HL-60/S4 treated with phorbol 12-myristate 13-acetate at 8.2 ng/mL for 4 days and 3 days (cell line): ENCODE measurements around the gene ABCA3.
"Not testable (repeated sequence)": the region's sequence is repeated elsewhere in the genome, so short reads cannot be mapped to it uniquely, and the experiment has no call there.

Experiments used
- in situ Hi-C: fragments of 300-500 bp; cut with MboI; formaldehyde crosslinking; loops from 2 replicates; pipeline ENCODE4 v1.15.0; 2022; ENCODE audit warnings: low sequenced_read_pairs

The ABCA3 gene

DNA sequence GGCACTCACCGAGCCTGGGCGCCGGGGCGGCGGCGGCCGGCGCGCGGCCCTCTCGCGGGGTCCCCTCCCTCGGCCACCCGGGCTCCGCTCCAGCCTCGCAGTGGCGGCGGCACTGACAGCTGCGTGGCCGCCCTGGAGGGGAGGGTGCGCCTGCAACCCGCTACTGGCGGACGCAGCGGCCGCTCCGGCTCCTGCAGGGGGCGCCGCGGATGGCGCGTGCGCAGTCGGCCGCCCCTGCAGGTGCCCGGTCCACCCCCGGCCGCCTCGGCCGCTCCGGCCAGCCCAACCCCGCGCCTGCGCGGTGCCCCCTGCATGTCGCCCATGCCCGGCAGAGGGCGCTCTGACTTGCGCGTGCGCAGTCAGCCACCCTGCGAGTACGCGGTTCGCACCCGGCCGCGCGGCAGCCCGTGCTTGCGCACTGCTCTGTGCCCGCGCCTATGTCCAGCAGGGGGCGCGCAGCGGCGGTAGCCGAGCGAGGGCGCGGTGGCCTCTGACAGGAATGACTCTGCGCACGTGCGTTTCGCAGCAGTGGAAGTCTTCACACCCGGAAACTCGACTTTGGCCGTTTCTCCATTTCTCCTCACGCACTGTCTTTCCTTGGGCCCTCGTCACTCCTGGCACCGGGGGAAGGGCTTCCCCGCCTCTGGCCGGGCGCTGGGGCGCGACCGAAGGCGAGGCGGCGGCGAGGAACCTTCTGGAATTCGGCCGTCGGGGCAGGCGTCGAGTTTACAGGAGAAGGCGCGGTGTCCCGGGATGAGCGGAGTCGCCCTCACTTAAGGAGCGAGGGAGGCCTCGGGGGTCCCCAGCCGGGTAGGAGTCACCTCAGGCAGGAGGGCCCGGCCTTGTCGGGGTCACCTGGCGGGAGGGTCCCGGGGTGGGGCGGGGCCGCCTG lies at the start of gene ABCA3:
Gene ABCA3 (minus strand): TSS at position 165 of the 892 bp plus-strand sequence. CDS start 14,262 bp downstream, outside the sequence.
- in situ Hi-C loops, result no loop called here

GRCh38 chr16:2388875-2389433 lies 48.4 kb upstream of the ABCA3 start:
- in situ Hi-C loops, result no loop called here

DNA sequence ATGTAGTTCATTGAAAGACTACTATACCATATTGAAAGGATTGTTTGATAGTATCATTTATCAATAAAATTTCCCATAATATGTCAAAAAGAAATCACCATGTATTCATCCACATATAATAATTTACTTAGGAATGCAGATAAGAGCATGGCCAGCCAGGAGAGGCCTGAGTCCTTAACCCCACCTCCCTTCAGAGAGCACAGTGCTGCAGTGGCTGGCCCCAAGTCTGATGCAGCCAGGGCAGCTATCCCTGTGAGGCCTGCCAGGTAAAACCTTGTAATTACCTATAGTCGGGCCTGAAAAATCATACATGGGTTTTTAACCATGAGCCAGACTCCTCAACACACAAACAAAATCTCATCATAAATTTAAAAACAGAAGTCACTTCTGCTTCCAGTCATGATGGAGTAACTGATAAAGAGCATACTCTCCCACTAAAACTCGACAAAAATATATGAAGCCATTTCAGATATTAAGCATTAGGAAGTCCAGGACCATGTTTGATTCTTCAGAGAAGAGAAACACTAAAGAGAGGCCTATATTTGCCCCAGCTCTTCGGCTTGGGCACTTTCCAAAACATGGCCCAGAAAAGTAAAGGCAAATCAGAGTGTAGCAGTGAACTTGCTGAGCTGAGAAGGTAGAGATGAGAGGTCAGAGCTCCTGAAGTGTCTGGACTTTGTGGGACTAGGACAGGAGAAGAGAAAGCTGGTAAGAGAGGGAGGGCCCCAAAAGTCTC lies 47.8 kb upstream of the ABCA3 start:
- in situ Hi-C loops, result no loop called here

DNA sequence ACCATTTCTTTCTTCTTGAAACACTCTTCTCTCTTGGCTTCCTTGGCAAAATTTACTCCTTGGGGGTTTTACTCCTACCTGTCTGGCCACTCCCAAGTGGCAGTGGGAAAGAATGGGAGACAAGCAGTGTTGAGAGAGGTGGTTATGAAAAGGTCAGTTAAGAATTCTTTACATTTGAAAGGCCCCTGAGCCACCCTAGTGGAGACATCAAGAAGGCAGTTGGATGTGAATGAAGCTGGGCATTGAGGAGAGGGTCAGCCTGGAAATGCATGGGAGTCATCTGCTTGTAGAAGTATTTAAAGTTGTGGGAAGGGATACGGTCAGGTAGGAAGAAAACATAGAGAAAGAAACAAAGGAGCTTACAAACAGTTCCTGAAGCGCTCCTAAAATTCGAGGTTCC lies 46.5 kb upstream of the ABCA3 start:
- in situ Hi-C loops, result no loop called here

- in situ Hi-C loops, result not testable (repeated sequence)
Measured at GRCh38 chr16:2385982-2386381, 45.5 kb upstream of the ABCA3 start.

DNA sequence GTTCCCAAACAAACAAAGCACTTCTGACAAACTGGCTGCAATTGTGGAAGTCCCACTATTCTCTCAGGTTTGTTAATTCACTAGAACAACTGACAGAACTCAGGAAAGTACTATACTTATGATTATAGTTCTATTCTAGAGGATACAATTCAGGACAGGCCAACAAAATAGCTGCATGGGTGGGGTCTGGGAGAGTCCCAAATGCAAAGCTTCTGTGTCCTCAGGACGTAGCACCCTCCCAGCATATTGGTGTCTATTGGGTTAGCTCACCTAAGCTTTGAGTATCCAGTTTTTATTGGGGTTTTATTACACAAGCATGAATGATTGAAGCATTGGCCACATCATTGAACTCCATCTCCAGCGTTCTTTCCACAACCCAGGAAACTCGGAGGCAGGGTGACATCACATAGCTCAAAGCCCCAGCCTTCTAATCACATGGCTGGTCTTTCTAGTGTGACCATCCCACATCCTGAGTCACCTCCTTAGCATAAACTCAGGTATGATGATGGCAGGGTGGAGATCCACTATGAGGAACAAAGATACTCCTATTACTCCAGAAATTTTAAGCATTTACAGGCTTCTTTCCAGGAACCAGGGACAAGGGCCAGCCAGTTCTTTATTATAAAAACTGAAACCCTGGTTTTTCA lies 44.8 kb upstream of the ABCA3 start:
- in situ Hi-C loops, result no loop called here

DNA sequence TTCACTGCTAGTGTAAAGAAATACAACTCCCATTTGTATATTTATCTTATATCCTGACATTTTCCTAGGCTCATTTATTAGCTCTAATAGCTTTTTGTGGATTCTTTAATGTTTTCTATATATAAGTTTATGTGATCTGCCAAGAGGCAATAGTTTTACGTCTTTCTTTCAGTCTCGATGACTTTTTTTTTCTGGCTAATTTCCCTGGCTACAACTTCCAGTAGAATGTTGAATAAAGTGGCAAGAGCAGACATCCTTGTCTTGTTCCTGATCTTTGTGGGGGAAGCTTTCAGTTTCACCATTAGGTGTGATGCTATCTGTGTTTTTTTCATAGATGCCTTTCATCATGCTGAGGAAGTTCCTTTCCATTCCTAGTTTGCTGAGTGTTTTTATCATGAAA lies 43.9 kb upstream of the ABCA3 start:
- in situ Hi-C loops, result no loop called here

GRCh38 chr16:2383501-2383900 lies 43.0 kb upstream of the ABCA3 start:
- in situ Hi-C loops, result no loop called here

DNA sequence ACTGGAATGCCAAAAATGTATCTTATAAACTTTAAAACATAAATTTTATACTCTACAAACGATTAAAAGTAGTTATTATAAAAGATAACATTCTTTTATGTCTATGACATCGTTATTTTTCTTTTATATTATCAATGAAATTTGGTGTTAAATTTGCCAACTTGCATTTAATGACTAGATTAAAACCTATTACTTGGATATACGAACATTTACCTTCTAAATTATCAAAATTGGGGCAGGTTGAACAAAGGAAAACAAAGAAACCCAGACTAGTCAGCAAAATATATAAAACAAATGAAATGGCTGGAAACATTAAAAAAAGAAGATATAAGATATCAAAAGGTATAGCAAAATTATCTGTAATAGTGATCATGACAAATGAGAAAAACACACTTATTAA lies 34.1 kb upstream of the ABCA3 start:
- in situ Hi-C loops, result no loop called here

GRCh38 chr16:2373176-2373575 lies 32.6 kb upstream of the ABCA3 start:
- in situ Hi-C loops, result no loop called here

- in situ Hi-C loops, result no loop called here
Measured at GRCh38 chr16:2372684-2373083, 32.2 kb upstream of the ABCA3 start.

- in situ Hi-C loops, result no loop called here
Measured at GRCh38 chr16:2371421-2371820, 30.9 kb upstream of the ABCA3 start.

DNA sequence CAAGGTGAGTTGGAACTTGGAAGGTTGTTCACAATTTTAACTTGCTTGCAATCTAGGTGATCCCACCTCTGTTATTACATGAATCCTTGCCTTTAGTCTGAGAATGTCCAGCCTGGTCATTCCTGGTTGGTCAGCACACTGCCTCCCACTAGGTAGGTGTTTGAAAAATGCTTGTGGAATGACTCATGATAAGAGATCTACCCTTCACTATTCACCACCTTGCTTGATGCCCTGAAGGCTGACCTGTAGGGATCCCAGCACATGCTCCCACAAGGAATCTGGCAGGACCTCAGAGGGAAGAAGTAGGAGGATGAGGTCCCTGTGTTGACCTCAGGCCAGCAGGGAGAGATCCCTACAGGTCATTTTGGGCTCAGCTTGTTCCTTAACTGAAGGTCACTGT lies 30.2 kb upstream of the ABCA3 start:
- in situ Hi-C loops, result no loop called here

- in situ Hi-C loops, result no loop called here
Measured at GRCh38 chr16:2366660-2367309, 26.3 kb upstream of the ABCA3 start.

DNA sequence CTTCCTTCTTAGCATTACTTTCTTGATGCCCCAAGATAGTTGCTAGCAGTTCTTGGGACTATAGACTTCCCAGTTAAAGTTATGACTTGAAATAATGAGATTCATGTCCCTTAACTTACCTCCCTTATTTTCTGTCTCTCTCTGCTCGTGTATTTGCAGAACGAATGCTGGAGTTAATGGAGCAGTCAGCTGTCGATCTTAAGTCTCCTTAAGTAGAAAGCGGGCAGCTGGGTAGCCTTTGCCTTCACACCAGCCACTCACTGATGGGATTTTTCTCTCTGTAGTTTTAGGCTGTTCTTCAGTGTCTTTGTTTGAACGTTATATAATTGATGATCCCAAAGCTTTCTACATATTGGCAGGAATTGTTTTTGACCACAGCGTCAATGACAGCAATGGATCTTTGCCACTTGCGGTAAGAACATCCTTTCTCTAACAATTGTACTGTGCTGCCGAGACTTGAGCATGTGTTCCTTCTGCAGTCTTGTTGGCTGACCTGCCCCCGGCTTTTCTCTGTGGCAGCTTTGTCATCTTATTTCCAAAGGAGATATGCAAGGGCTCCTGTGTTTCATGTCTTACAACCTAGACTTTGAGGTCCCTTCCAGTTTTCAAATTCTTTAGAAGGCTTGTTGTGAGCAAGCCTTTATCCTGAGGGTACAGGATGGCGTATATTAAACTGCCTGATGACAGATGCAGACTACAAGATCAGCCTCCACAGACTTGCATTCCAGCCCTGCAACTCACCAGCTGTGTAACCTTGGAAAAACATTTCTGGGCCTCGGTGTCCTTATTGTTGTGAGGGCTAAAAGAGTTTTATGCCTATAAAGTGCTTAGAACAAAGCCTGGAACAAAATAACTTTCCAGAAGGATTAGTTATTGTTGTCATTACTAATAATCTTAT lies 25.1 kb upstream of the ABCA3 start:
- in situ Hi-C loops, result no loop called here

GRCh38 chr16:2364638-2365210 lies 24.2 kb upstream of the ABCA3 start:
- in situ Hi-C loops, result no loop called here

- in situ Hi-C loops, result no loop called here
Measured at GRCh38 chr16:2362218-2362617, 21.7 kb upstream of the ABCA3 start.

DNA sequence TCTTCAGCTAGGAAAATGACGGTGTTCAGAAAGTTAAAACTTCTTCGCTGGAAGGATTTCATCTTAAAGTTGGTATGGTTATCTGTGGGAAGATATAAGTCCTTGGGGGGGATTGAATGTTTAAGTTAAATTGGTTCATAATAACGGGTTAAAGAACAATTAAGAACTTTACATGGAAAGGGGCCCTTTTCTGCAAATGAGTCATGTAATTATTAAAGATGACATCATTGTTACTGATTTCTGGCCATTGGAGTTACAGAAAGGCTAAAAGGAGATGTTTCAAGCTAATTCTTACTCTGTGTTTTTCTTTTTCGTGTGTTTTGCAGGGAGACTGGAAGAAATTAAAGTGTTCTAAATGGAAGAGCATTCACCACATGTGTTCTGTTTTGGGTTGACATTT lies 20.6 kb upstream of the ABCA3 start:
- in situ Hi-C loops, result no loop called here

DNA sequence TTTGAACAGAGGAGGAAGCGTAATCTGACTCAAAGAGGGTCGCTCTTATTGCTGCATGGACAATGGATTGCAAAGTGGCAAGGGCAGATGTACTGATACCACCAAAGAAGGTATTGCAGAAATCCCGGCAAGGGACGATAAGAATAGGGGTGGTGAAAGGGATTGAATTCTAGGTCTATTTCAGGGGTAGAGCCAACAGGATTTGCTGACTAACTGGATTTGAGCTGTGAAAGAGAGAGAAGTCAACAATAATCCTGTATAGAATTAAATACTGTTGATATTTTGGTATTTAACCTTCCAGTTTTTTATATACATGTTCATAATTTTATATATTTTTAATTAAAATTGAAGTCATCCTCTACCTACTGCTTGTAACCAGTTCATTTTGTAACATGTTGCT lies 19.4 kb upstream of the ABCA3 start:
- in situ Hi-C loops, result no loop called here
